Mesendoderm (in vitro differentiated cells): ENCODE data around the gene VSTM2L.

Experiments used
- DNase-seq: peaks from one replicate; pipeline ENCODE4 v3.0.0; 2013
- H2AK5ac ChIP-seq: 2 replicates; pipeline ENCODE4 v1.6.1; 2013; ENCODE audit warnings: low read length, inconsistent platforms
- H2BK120ac ChIP-seq: 2 replicates; pipeline ENCODE4 v1.6.1; 2013; ENCODE audit warnings: low read depth, mild to moderate bottlenecking, low read length, moderate library complexity, mixed read lengths
- H2BK15ac ChIP-seq: replicated peaks from 2 replicates; pipeline ENCODE4 v1.6.1; 2013; ENCODE audit warnings: low read depth, mild to moderate bottlenecking, moderate library complexity
- H2BK5ac ChIP-seq: 2 replicates; pipeline ENCODE4 v1.6.1; 2013; ENCODE audit warnings: low read length, inconsistent platforms
- H3K18ac ChIP-seq: 2 replicates; pipeline ENCODE4 v1.6.1; 2013; ENCODE audit warnings: mild to moderate bottlenecking, low read length, mixed read lengths
- H3K23ac ChIP-seq: one replicate; pipeline ENCODE4 v1.6.1; 2013; ENCODE audit warnings: low read length
- H3K27ac ChIP-seq: 2 replicates; pipeline ENCODE4 v1.5.1; 2013; ENCODE audit warnings: low read depth, mild to moderate bottlenecking, inconsistent platforms, low read length, moderate library complexity
- H3K27me3 ChIP-seq: 2 replicates; pipeline ENCODE4 v1.6.1; 2013; ENCODE audit warnings: low read length, control low read depth, mild to moderate bottlenecking, inconsistent platforms; ENCODE audit not compliant: insufficient read depth, poor library complexity
- H3K36me3 ChIP-seq: 2 replicates; pipeline ENCODE4 v1.6.1; 2013; ENCODE audit warnings: low read length, inconsistent platforms; ENCODE audit not compliant: control insufficient read depth, insufficient read depth
- H3K4ac ChIP-seq: one replicate; pipeline ENCODE4 v1.6.1; 2013; ENCODE audit warnings: low read depth, mild to moderate bottlenecking, low read length, moderate library complexity
- H3K4me1 ChIP-seq: 2 replicates; pipeline ENCODE4 v1.6.1; 2013; ENCODE audit warnings: low read depth, low read length, inconsistent platforms; ENCODE audit not compliant: control insufficient read depth
- H3K4me2 ChIP-seq: 2 replicates; pipeline ENCODE4 v1.6.1; 2013; ENCODE audit warnings: low read length
- H3K4me3 ChIP-seq: 2 replicates; pipeline ENCODE4 v1.5.1; 2013; ENCODE audit warnings: mild to moderate bottlenecking, low read length
- H3K56ac ChIP-seq: one replicate; pipeline ENCODE4 v1.6.1; 2013; ENCODE audit warnings: low read length
- H3K79me1 ChIP-seq: 2 replicates; pipeline ENCODE4 v1.6.1; 2013; ENCODE audit warnings: low read length, inconsistent platforms
- H3K79me2 ChIP-seq: 2 replicates; pipeline ENCODE4 v1.6.1; 2013; ENCODE audit warnings: mild to moderate bottlenecking, low read length; ENCODE audit not compliant: control insufficient read depth, insufficient read depth
- H3K9ac ChIP-seq: 2 replicates; pipeline ENCODE4 v1.6.1; 2013; ENCODE audit warnings: low read length, inconsistent platforms
- H4K5ac ChIP-seq: one replicate; pipeline ENCODE4 v1.6.1; 2013; ENCODE audit warnings: low read length
- H4K8ac ChIP-seq: one replicate; pipeline ENCODE4 v1.6.1; 2013; ENCODE audit warnings: low read depth, mild to moderate bottlenecking, control low read depth, low read length, moderate library complexity
- WGBS: extraction: QIAGEN DNeasy Blood & Tissue Kit; methylation state at CpG from one replicate; pipeline ENCODE4 v1.1.7; 2013; ENCODE audit warnings: low lambda C conversion rate, missing lambda C conversion rate; ENCODE audit not compliant: insufficient coverage; ENCODE audit errors: extremely low coverage; 5-methylcytosine and 5-hydroxymethylcytosine counted together

The VSTM2L gene

GRCh38 chr20:37933786-37934633 is 31.1 kb downstream of the VSTM2L start:
- Histone ChIP-seq H3K56ac (no peak overlapping the region), H3K4me1 (peaks cover 14% of the 10 kb centered on the region), H3K9ac (no peak overlapping the region), H4K5ac (no peak overlapping the region), H2AK5ac (no peak overlapping the region), H3K36me3 (no peaks in the 10 kb centered on the region), H3K79me1 (no peaks in the 10 kb centered on the region), H3K4me2 (no peak overlapping the region), H3K4me3 (no peak overlapping the region), H2BK15ac (no peak overlapping the region), H4K8ac (no peak overlapping the region), H3K4ac (no peak overlapping the region), H2BK5ac (no peak overlapping the region), H3K79me2 (no peaks in the 10 kb centered on the region), H2BK120ac (no peak overlapping the region), H3K23ac (no peak overlapping the region), H3K27ac (no peak overlapping the region), H3K27me3 (no peaks in the 10 kb centered on the region), H3K18ac (no peak overlapping the region)
- DNase-seq = no peak
- WGBS = no CpG with 5 or more reads among the region's 15 CpGs

GRCh38 chr20:37934634-37935375 is 31.9 kb downstream of the VSTM2L start:
- DNase-seq = no peak
- WGBS = no CpG with 5 or more reads among the region's 14 CpGs
- no peaks in the 10 kb centered on the region for H3K27me3 ChIP-seq

GRCh38 chr20:37935435-37935834 is 32.5 kb downstream of the VSTM2L start:
- Histone ChIP-seq H3K18ac (no peak overlapping the region), H4K5ac (no peak overlapping the region), H3K27me3 (no peaks in the 10 kb centered on the region), H3K79me1 (no peaks in the 10 kb centered on the region), H2BK5ac (no peak overlapping the region), H2AK5ac (no peak overlapping the region), H3K23ac (no peak overlapping the region), H3K27ac (no peak overlapping the region), H3K4me1 (peaks cover 14% of the 10 kb centered on the region), H3K4ac (no peak overlapping the region), H3K4me2 (no peak overlapping the region), H3K9ac (no peak overlapping the region), H3K4me3 (no peak overlapping the region), H2BK15ac (no peak overlapping the region), H4K8ac (no peak overlapping the region), H3K79me2 (no peaks in the 10 kb centered on the region), H2BK120ac (no peak overlapping the region), H3K56ac (no peak overlapping the region), H3K36me3 (no peaks in the 10 kb centered on the region)
- DNase-seq = no peak
- WGBS = no CpG with 5 or more reads among the region's 7 CpGs

More at GRCh38 chr20:37934634-37935375, 31.9 kb downstream of the VSTM2L start:
- no peak overlapping the region for H3K56ac ChIP-seq
- no peaks in the 10 kb centered on the region for H3K79me1 ChIP-seq
- H3K23ac ChIP-seq = no peak overlapping the region
- no peaks in the 10 kb centered on the region for H3K79me2 ChIP-seq
- H2BK5ac ChIP-seq = no peak overlapping the region
- no peaks in the 10 kb centered on the region for H3K36me3 ChIP-seq
- H3K4me2 ChIP-seq = no peak overlapping the region
- no peak overlapping the region for H2BK120ac ChIP-seq
- no peak overlapping the region for H3K4me3 ChIP-seq
- H3K9ac ChIP-seq = no peak overlapping the region
- peaks cover 14% of the 10 kb centered on the region for H3K4me1 ChIP-seq
- no peak overlapping the region for H2AK5ac ChIP-seq
- no peak overlapping the region for H3K27ac ChIP-seq
- H4K8ac ChIP-seq = no peak overlapping the region
- no peak overlapping the region for H2BK15ac ChIP-seq
- no peak overlapping the region for H3K18ac ChIP-seq
- H4K5ac ChIP-seq = no peak overlapping the region
- no peak overlapping the region for H3K4ac ChIP-seq

- H2AK5ac ChIP-seq = no peak overlapping the region
- no peak overlapping the region for H3K56ac ChIP-seq
- no peak overlapping the region for H3K18ac ChIP-seq
- H3K27me3 ChIP-seq = no peaks in the 10 kb centered on the region
- H3K4me2 ChIP-seq = no peak overlapping the region
- H4K5ac ChIP-seq = no peak overlapping the region
- no peak overlapping the region for H2BK15ac ChIP-seq
- H3K27ac ChIP-seq = no peak overlapping the region
- H3K4me1 ChIP-seq = peaks cover 14% of the 10 kb centered on the region
- H3K36me3 ChIP-seq = no peaks in the 10 kb centered on the region
- DNase-seq = no peak
- no peaks in the 10 kb centered on the region for H3K79me1 ChIP-seq
- H3K9ac ChIP-seq = no peak overlapping the region
- no peak overlapping the region for H3K4ac ChIP-seq
- H4K8ac ChIP-seq = no peak overlapping the region
- no peak overlapping the region for H3K23ac ChIP-seq
- no peak overlapping the region for H2BK5ac ChIP-seq
- WGBS = no CpG with 5 or more reads among the region's 10 CpGs
- no peak overlapping the region for H3K4me3 ChIP-seq
- H3K79me2 ChIP-seq = no peaks in the 10 kb centered on the region
- no peak overlapping the region for H2BK120ac ChIP-seq
These were observed 33.1 kb downstream of the VSTM2L start for GRCh38 chr20:37936041-37936440.

GRCh38 chr20:37936451-37936850 is 33.5 kb downstream of the VSTM2L start:
- no peaks in the 10 kb centered on the region for H3K27me3 ChIP-seq
- H3K9ac ChIP-seq = no peak overlapping the region
- no peak overlapping the region for H2BK120ac ChIP-seq
- no peak overlapping the region for H3K27ac ChIP-seq
- H2BK5ac ChIP-seq = no peak overlapping the region
- no peak overlapping the region for H3K23ac ChIP-seq
- H2AK5ac ChIP-seq = no peak overlapping the region
- H3K36me3 ChIP-seq = no peaks in the 10 kb centered on the region
- H3K4ac ChIP-seq = no peak overlapping the region
- no peak overlapping the region for H3K18ac ChIP-seq
- peaks cover 14% of the 10 kb centered on the region for H3K4me1 ChIP-seq
- H4K8ac ChIP-seq = no peak overlapping the region
- DNase-seq = no peak
- WGBS = no CpG with 5 or more reads among the region's 8 CpGs
- H3K79me2 ChIP-seq = no peaks in the 10 kb centered on the region
- H3K4me3 ChIP-seq = no peak overlapping the region
- H3K56ac ChIP-seq = no peak overlapping the region
- H4K5ac ChIP-seq = no peak overlapping the region
- H2BK15ac ChIP-seq = no peak overlapping the region
- no peaks in the 10 kb centered on the region for H3K79me1 ChIP-seq
- H3K4me2 ChIP-seq = no peak overlapping the region
